Thyroid gland (tissue), 4 donors: ENCODE measurements around the gene RHBDD1. TPM values are rescaled to one million over a fixed set of nuclear protein-coding genes. Genes with fewer than 3 reads are reported as not detected.

Experiments used
- DNase-seq, 2 donors: peaks; one replicate each; pipeline ENCODE4 v3.0.0-alpha.2; 2019
- H3K27ac ChIP-seq, 3 donors: fragments of 200-600 bp; sonication (generic); 1 replicate in 2 of 3; 2 replicates in 1 of 3; pipeline ENCODE4 v1.5.1; 2016 to 2019; ENCODE audit warnings: mild to moderate bottlenecking in 1 of 3, moderate library complexity in 1 of 3
- H3K27me3 ChIP-seq: fragments of 200-600 bp; sonication (generic); one replicate; pipeline ENCODE4 v1.5.1; 2019
- H3K36me3 ChIP-seq, 2 donors: fragments of 200-600 bp; sonication (generic); one replicate each; pipeline ENCODE4 v1.5.1; 2016 to 2019
- H3K4me1 ChIP-seq, 2 donors: fragments of 200-600 bp; sonication (generic); one replicate each; pipeline ENCODE4 v1.5.1; 2017 to 2019
- H3K4me3 ChIP-seq, 3 donors: fragments of 200-600 bp; sonication (generic); replicated peaks in 1 of 3; 1 replicate in 2 of 3; 2 replicates in 1 of 3; pipeline ENCODE4 v1.5.1; 2016; ENCODE audit warnings: mild to moderate bottlenecking in 1 of 3
- H3K9me3 ChIP-seq: fragments of 200-600 bp; sonication (generic); one replicate; pipeline ENCODE4 v1.5.1; 2017
- POLR2A ChIP-seq, 2 donors: fragments of 450-650 bp; IDR thresholded peaks; one replicate each; pipeline ENCODE4 v1.6.1; 2017; ENCODE audit warnings: antibody characterized with exemption in 2 of 2, mild to moderate bottlenecking in 2 of 2, moderate library complexity in 1 of 2
- WGBS, 2 donors: methylation state at CpG; one replicate each; pipeline ENCODE4 v1.1.5; 2017; 5-methylcytosine and 5-hydroxymethylcytosine counted together
- intact Hi-C: fragments of 100-400 bp; cut with DNase I; formaldehyde crosslinking; loops from one replicate; pipeline ENCODE4 v1.15.1; 2023
- total RNA-seq, 4 donors: library from RNA; depleted of rRNA; stranded (reverse); fragments of >200 nt; gene quantifications; one replicate each; pipeline ENCODE4 v1.2.3, GENCODE V29; 2016
- TF ChIP-seq, protein P1 (sequence below), 6 experiments: fragments of 200-600 bp in 3 of 6; fragments of 450-650 bp in 3 of 6; sonication (generic) in 3 of 6; IDR thresholded peaks; one replicate each; pipeline ENCODE4 v1.5.1; 2016 to 2019; ENCODE audit warnings: antibody characterized with exemption in 6 of 6, mild to moderate bottlenecking in 2 of 6, inconsistent platforms in 1 of 6, moderate library complexity in 1 of 6

Gene RHBDD1
- total RNA-seq, 4 donors from 2014 or later, result 17.2 to 36.5 (median 26.2) TPM

GRCh38 chr2:227000123-227000522 is 164.3 kb downstream of the RHBDD1 start:
- Histone ChIP-seq H3K36me3 (peaks cover 2 to 7% of the 10 kb centered on the region in 2 donors), H3K27me3 (no peaks in the 10 kb centered on the region), H3K4me1 (no peaks in the 10 kb centered on the region), H3K4me3 (no peak overlapping the region), H3K9me3 (no peaks in the 10 kb centered on the region), H3K27ac (no peak overlapping the region)
- no peak for DNase-seq
- TF ChIP-seq, protein P1, sequence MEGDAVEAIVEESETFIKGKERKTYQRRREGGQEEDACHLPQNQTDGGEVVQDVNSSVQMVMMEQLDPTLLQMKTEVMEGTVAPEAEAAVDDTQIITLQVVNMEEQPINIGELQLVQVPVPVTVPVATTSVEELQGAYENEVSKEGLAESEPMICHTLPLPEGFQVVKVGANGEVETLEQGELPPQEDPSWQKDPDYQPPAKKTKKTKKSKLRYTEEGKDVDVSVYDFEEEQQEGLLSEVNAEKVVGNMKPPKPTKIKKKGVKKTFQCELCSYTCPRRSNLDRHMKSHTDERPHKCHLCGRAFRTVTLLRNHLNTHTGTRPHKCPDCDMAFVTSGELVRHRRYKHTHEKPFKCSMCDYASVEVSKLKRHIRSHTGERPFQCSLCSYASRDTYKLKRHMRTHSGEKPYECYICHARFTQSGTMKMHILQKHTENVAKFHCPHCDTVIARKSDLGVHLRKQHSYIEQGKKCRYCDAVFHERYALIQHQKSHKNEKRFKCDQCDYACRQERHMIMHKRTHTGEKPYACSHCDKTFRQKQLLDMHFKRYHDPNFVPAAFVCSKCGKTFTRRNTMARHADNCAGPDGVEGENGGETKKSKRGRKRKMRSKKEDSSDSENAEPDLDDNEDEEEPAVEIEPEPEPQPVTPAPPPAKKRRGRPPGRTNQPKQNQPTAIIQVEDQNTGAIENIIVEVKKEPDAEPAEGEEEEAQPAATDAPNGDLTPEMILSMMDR (IDR thresholded peaks at IDR 0.05), result no peak
- no peak for TF ChIP-seq POLR2A (IDR thresholded peaks at IDR 0.05)
- intact Hi-C loops, result no loop called here
- WGBS, 2 donors, result 98 to 100% methylated on average over 2 of the region's 2 CpGs

DNA sequence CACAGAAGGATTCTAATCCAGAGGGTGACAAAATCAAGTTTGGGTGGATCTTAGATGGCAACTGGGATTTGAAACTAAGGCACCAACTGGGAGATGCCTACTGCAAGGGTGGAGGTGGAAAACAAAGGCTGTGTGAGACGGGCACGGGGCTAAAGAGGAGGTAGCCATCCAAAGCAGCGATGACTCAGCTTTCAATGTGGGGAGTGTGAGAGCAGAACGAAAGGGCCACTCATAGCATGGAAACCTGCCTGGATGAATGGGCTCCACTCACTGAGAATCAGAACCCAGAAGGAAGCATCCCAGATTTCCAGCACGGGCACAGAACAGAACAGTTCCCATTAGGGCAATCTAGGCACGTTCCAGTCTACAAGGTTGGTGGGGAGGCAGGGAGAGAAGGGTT is 168.6 kb downstream of the RHBDD1 start:
- 82 to 86% methylated on average over 6 of the region's 6 CpGs for WGBS, 2 donors
- no peak for DNase-seq
- no peak overlapping the region for H3K27ac ChIP-seq
- H3K4me3 ChIP-seq, result no peak overlapping the region
- no peaks in the 10 kb centered on the region for H3K9me3 ChIP-seq
- TF ChIP-seq, protein P1 (IDR thresholded peaks at IDR 0.05), result no peak
- TF ChIP-seq POLR2A (IDR thresholded peaks at IDR 0.05), result no peak
- H3K4me1 ChIP-seq, result no peaks in the 10 kb centered on the region
- H3K36me3 ChIP-seq, result peaks cover 0 to 4% of the 10 kb centered on the region in 2 donors
- intact Hi-C loops, result no loop called here
- no peaks in the 10 kb centered on the region for H3K27me3 ChIP-seq

- intact Hi-C loops, result no loop called here
- no peaks in the 10 kb centered on the region for H3K27me3 ChIP-seq
- no peak overlapping the region for H3K4me3 ChIP-seq
- H3K36me3 ChIP-seq, result peaks cover 0 to 4% of the 10 kb centered on the region in 2 donors
- H3K4me1 ChIP-seq, result no peaks in the 10 kb centered on the region
- DNase-seq, result no peak
- H3K9me3 ChIP-seq, result no peaks in the 10 kb centered on the region
- TF ChIP-seq, protein P1 (IDR thresholded peaks at IDR 0.05), result no peak
- no peak for TF ChIP-seq POLR2A (IDR thresholded peaks at IDR 0.05)
- 85 to 87% methylated on average over 16 of the region's 16 CpGs for WGBS, 2 donors
- no peak overlapping the region for H3K27ac ChIP-seq
These were observed 170.5 kb downstream of the RHBDD1 start for GRCh38 chr2:227006189-227006897.

DNA sequence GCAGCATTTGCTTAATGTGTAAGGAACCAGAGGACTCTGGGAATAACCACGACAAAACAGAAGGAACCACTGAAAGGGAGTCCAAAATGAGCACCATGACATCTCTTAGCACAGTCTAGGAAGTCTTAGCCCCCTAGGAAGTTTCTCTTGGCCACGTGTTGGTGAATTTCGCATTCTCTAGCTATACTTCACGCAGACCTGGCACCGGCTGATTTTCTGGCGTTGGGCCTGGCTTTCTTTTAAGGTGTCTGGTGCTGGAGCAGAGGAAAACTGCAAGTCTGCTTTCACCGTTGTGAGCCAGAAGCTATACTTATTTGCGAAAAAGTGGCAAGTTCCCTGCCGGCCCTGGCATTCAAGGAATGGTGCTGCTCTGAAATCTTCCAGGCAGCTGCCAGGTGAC is 171.3 kb downstream of the RHBDD1 start:
- DNase-seq, result no peak
- no peak overlapping the region for H3K4me3 ChIP-seq
- H3K4me1 ChIP-seq, result no peaks in the 10 kb centered on the region
- no peaks in the 10 kb centered on the region for H3K27me3 ChIP-seq
- H3K9me3 ChIP-seq, result no peaks in the 10 kb centered on the region
- intact Hi-C loops, result no loop called here
- peaks cover 0 to 4% of the 10 kb centered on the region in 2 donors for H3K36me3 ChIP-seq
- 76 to 86% methylated on average over 9 of the region's 9 CpGs for WGBS, 2 donors
- no peak overlapping the region for H3K27ac ChIP-seq
- TF ChIP-seq POLR2A (IDR thresholded peaks at IDR 0.05), result no peak
- TF ChIP-seq, protein P1 (IDR thresholded peaks at IDR 0.05), result no peak

DNA sequence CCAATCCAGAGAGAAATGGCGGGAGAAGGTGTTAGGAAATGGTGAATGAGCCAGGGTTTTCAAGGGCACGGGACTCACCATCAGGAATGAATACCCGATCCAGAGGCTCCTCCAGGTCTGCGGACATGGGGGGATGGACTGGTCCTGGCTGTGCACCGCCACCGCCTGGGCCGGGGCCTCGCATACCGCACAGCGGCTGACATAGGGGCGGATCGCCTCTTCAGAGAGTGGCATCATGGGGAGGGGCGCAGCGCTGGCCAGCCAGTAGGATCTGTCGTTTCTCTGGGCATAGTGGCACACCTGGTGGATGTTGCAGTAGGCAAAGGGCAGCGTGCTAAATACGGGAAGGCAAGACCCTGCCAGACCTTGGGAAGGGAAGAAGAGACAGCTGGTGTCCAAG is 172.1 kb downstream of the RHBDD1 start:
- TF ChIP-seq, protein P1 (IDR thresholded peaks at IDR 0.05), result no peak
- no peak for TF ChIP-seq POLR2A (IDR thresholded peaks at IDR 0.05)
- 94 to 96% methylated on average over 16 to 17 of the region's 17 CpGs for WGBS, 2 donors
- Histone ChIP-seq H3K9me3 (no peaks in the 10 kb centered on the region), H3K4me3 (no peak overlapping the region), H3K36me3 (peaks cover 0 to 4% of the 10 kb centered on the region in 2 donors), H3K27ac (no peak overlapping the region), H3K4me1 (no peaks in the 10 kb centered on the region), H3K27me3 (no peaks in the 10 kb centered on the region)
- intact Hi-C loops, result no loop called here
- DNase-seq, result no peak
